HG02623 (cell line): Measurements from ENCODE around the gene MAP3K2.

Experiments
- ATAC-seq: cut with Tn5 transposase; IDR thresholded peaks from one replicate; pipeline ENCODE4 v1.9.1; 2021; ENCODE audit warnings: moderate library complexity; ENCODE audit not compliant: unreplicated experiment

MAP3K2 gene

GRCh38 chr2:127308586-127309138 lies 79.1 kb downstream of the MAP3K2 start:
- ATAC-seq, result no peak

GRCh38 chr2:127305990-127306585 lies 81.7 kb downstream of the MAP3K2 start:
- no peak for ATAC-seq

GRCh38 chr2:127302168-127302567 lies 85.6 kb downstream of the MAP3K2 start:
- no peak for ATAC-seq

GRCh38 chr2:127293748-127294562 lies 93.8 kb downstream of the MAP3K2 start, which contains the start of gene ERCC3:
ERCC3 (minus strand) TSS chr2:127294144; CDS start chr2:127294081, 63 bp downstream.
- ATAC-seq, result peak; percentile 99

- no peak for ATAC-seq
These were observed 94.4 kb downstream of the MAP3K2 start for GRCh38 chr2:127293386-127293747.

- ATAC-seq, result no peak
These were observed 99.5 kb downstream of the MAP3K2 start for GRCh38 chr2:127288274-127288673.

- no peak for ATAC-seq
These were observed 104.5 kb downstream of the MAP3K2 start for GRCh38 chr2:127283275-127283674.

GRCh38 chr2:127280693-127281092 lies 107.1 kb downstream of the MAP3K2 start:
- ATAC-seq, result no peak

GRCh38 chr2:127279781-127280180 lies 108.0 kb downstream of the MAP3K2 start:
- ATAC-seq, result no peak

GRCh38 chr2:127278959-127279358 lies 108.8 kb downstream of the MAP3K2 start:
- no peak for ATAC-seq

- peak; percentile 80 for ATAC-seq
These were observed 110.7 kb downstream of the MAP3K2 start for GRCh38 chr2:127277028-127277427.

- no peak for ATAC-seq
These were observed 112.0 kb downstream of the MAP3K2 start for GRCh38 chr2:127275789-127276188.

GRCh38 chr2:127275356-127275755 lies 112.4 kb downstream of the MAP3K2 start:
- ATAC-seq, result no peak

- no peak for ATAC-seq
These were observed 117.1 kb downstream of the MAP3K2 start for GRCh38 chr2:127270663-127271062.

GRCh38 chr2:127261804-127262406 lies 125.9 kb downstream of the MAP3K2 start:
- no peak for ATAC-seq

GRCh38 chr2:127259355-127259754 lies 128.4 kb downstream of the MAP3K2 start:
- no peak for ATAC-seq

GRCh38 chr2:127256866-127257265 lies 130.9 kb downstream of the MAP3K2 start:
- no peak for ATAC-seq

GRCh38 chr2:127256381-127256780 lies 131.4 kb downstream of the MAP3K2 start:
- no peak for ATAC-seq

GRCh38 chr2:127255721-127256120 lies 132.1 kb downstream of the MAP3K2 start:
- no peak for ATAC-seq

GRCh38 chr2:127255146-127255545 lies 132.6 kb downstream of the MAP3K2 start:
- ATAC-seq, result no peak

- no peak for ATAC-seq
These were observed 133.3 kb downstream of the MAP3K2 start for GRCh38 chr2:127254386-127254981.
